GM19463 (cell line): ENCODE measurements around the gene BABAM2.

Experiments used
- ATAC-seq: cut with Tn5 transposase; IDR thresholded peaks from one replicate; pipeline ENCODE4 v1.9.1; 2021; ENCODE audit warnings: mild to moderate bottlenecking, moderate library complexity; ENCODE audit not compliant: unreplicated experiment

Gene BABAM2

DNA sequence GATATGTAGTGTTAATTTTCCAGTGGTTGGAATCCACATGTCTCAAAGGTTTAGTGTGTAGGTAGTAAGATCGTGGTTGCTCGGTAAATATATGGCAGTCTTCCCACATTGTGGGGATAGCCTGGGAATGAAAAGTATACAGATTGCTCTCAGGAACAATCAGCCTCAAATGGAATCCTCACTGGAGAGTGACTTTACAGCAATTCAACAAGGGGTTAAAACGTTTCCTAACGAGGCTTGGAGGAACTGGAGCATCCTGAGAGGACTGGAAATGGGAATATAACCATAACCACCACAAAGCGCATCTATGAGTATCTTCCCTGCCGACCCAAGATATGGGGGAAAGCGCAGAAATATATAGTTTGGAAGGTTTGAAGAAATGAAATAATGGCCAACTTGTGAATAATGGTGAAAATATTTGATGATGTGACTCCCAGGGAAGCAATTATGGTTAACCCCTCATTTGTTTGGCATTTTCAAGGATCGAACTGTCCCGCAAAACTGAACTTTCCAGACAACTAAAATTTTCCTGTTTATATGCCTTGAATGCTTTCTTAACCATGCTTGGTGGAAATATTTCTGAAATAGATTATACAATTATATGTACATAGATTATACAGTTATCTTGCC lies 401.4 kb downstream of the BABAM2 start:
- no peak for ATAC-seq

DNA sequence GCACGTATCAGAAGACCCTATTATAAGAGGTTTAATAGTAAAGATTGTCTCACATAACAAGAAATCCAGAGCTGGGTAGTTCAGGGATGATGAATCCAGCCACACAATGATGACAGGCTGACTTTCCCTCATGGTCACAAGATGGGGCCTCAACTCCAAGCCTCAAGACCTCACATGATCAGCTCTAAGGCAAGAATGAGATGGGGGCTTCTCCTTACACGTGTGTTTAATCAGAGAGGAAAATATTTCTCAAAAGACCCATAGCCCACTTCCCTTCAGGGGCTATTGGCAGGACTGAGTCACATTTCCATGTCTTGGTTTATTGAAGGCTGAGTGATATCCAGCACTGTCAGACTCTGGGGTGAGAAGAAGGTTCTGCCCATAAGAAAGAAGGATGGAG lies 402.0 kb downstream of the BABAM2 start:
- ATAC-seq: no peak

DNA sequence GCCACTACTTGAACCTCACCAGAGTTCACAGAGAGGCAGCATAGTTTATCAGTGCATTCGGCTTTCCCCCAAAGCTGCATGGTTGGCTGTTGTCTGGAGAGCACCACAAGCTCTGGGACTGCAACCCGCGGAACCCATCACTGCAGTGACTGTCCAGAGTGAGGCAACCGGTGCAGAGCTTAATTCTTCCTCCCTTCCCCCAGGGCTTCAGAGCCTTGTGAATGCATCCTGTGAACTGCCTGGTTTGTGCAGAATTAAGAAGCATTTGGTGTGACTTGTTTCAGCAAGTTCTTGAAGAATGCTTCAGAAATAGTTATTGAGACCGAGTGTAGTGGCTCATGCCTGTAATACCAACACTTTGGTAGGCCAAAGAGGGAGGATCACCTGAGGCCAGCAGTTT lies 402.9 kb downstream of the BABAM2 start:
- ATAC-seq: no peak

GRCh38 chr2:28294451-28294850 lies 403.9 kb downstream of the BABAM2 start:
- no peak for ATAC-seq

- ATAC-seq: no peak
Measured at GRCh38 chr2:28296243-28296642, 405.7 kb downstream of the BABAM2 start.

- ATAC-seq: no peak
Measured at GRCh38 chr2:28296904-28297303, 406.4 kb downstream of the BABAM2 start.

- no peak for ATAC-seq
Measured at GRCh38 chr2:28297531-28297930, 407.0 kb downstream of the BABAM2 start.

- ATAC-seq: no peak
Measured at GRCh38 chr2:28298406-28298805, 407.9 kb downstream of the BABAM2 start.

GRCh38 chr2:28300485-28301341 lies 410.2 kb downstream of the BABAM2 start:
- ATAC-seq: no peak

GRCh38 chr2:28305202-28305601 lies 414.7 kb downstream of the BABAM2 start:
- no peak for ATAC-seq

- no peak for ATAC-seq
Measured at GRCh38 chr2:28310107-28310506, 419.6 kb downstream of the BABAM2 start.

- no peak for ATAC-seq
Measured at GRCh38 chr2:28311660-28312249, 421.2 kb downstream of the BABAM2 start.

DNA sequence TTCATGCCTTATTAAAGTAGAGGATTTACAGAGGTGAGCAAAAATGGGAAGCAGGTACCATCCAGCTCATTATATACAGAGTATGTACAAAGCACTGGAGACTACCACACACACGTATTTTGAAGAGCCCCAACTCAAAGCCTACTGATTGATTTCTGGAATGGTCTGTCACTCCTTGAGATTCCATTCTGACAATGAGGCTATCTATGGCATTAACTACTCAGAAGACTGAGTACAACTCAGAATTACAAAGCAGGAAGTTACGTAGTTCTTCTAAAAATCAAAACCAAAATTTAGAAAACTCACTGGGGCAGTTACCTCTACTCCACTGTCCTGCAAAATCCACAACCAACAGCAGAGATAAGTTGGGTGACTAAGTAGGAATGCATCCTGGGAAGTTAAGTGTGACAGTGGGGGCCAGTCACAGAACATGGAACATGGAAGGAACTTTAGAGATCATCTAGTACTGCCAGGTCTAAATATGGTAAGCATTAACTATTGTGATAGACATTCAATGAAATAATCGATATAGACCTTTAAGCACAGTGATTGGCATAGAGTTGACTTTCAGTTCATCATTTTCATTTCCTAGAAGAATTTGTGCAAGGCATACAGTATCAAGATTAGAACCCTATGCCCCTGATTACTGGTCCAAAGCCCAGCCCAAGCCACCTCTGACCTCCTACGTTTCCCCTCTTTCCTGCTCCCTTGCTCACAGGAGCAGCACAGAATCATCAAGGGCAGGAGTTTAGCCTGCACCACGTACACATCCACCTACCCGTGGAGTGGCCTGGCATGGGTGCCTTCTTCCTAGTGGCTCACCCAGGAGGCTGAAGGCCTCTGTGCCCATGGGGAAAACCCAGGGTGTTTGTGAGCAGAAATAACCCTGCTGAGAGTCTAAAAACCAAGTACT lies 422.0 kb downstream of the BABAM2 start:
- ATAC-seq: no peak

GRCh38 chr2:28313220-28313784 lies 422.8 kb downstream of the BABAM2 start:
- ATAC-seq: no peak

DNA sequence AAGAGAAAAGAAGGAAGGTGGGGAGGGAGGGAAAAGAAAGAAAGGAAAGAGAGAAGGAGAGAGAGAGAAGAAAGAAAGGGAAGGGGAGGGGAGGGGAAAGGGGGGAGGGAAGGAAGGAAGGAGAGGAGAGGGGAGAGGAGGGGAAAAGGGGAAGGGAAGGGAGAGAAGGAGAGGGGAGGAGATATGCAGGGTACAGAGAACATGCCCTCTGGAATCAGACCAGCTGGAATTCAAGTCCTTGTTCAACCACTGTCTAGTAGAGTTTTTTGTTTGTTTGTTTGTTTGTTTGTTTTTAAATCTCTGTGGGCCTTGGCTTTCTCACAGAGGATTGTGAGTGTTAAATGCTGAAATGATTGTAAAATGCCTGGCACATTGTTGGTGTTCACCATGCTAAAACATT lies 424.4 kb downstream of the BABAM2 start:
- ATAC-seq: no peak

DNA sequence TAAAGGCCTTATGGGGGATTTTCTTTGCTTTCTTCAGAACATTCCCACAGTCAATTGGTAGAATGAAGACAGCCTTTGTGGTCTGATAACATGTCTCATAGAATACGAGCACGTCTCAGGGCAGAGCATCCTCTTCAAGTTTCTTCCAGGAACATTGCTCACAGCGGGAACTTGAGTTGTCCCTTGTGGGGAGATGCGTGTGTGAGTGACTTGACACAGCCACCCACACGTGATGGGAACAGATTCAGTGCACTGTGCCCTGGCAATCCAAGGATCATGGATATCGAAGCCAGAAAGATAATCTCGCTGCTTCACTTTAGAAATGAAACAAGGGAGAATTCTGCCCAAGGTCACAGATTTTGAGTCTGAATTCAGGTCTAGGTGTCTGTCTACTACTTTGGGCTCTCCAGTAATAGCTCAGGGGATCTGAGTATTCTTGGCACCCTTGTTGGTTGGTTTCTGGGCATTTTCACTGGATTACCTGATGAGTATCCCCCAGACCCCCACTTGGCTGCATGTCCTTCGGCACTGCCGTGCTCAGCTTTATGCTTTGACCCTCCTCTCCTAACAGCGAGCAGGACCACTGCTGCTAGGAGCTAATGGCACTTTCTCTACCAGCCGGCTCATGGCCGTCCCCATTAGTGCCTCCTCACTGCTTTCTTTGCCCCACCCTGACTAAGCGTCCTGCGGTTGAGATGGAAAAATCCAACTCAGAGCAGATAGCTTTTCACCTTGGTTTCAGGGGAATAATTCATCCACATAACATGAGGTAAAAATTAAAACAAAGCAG lies 426.2 kb downstream of the BABAM2 start:
- no peak for ATAC-seq

GRCh38 chr2:28317390-28317789 lies 426.9 kb downstream of the BABAM2 start:
- no peak for ATAC-seq

- ATAC-seq: no peak
Measured at GRCh38 chr2:28318023-28318422, 427.5 kb downstream of the BABAM2 start.

DNA sequence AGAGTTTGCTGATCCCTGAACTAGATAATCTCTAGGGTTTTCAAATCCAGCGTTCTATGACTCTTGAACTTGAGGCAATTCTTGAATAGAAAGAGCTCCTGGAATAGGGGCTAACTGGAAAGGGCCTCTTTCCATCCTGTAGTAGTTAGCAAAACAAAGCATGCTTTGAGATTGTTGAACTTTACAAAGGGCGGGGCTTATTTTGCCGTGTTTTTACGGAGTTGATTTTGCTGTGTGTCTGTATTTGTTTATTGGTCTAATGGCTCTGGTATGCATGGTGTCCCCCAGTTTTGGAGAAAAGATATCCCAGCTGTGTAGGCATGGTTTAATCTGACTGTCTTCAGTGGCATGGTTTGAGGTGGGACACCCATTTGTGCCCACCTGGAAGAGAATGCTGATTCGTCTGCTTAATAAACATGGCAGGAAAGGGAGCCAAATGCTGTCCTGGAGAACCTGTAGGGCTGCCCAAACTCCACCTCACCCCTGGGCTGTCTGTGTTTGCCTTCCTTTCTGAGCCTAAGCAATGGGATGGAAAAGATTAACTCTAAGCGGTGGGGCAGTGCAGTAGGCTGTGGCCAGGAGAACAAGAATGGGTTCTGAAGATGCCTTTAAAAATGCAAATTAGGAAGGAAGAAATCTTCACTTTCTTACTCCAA lies 428.1 kb downstream of the BABAM2 start:
- ATAC-seq: no peak
